NCI-H2107 treated with DMSO at 0.1 percent for 48 hours (cell line): Measurements from ENCODE around the gene CORIN.
"Not testable (repeated sequence)": the region's sequence is repeated elsewhere in the genome, so short reads cannot be mapped to it uniquely, and the experiment has no call there.

Experiments
- DNase-seq: peaks from one replicate; lab custom pipeline; 2025; ENCODE audit not compliant: unreplicated experiment; lab: John Stamatoyannopoulos, UW

The CORIN gene

GRCh38 chr4:47692691-47693090, 145.2 kb downstream of the CORIN start:
- no peak for DNase-seq

- not testable (repeated sequence) for DNase-seq
Observed at GRCh38 chr4:47691757-47692383, 146.0 kb downstream of the CORIN start.

DNA sequence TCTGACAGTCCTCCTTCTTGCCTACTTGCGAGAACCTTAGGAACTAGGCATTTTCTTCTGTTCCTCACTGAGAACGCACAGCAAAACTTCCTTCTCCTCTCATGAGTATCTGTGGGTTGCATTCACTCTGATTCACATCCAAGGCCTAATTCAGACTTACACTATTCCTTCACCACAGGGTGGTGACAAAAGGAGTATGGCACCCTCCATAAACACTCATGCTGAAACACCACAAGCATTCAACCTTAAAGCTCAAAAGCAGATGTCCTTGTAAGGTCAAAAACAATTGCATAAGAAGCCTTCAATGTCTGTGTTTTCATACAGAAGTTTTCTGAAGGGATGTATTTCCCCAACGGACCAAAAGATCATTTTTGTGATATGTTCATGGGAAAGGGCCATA, 147.3 kb downstream of the CORIN start:
- no peak for DNase-seq

DNA sequence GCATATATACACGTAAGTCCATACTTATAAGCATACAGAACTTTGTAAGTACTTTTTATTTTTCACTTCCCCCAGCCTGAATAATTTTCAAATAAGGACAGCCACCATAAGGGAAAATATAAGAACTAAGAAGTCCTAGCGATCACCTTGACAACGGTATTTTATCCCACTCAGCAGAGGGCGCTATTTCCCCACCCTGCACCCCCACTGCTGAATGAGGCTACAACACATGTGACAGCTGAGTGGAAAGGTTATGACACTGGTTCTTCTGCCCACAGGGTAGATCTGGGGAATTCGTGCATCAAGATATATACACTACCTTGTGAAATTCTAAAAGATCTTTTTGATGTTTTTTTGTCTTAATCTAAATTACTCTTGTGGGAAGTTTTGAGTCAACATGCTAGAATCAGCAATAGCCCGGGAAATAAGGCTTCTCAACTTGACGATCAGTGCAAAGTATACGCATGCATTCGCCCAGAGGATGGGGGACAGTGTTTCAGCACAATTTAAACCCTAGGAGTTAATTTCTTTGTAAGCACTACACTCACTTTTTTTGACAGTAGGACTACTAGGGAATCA, 151.5 kb downstream of the CORIN start:
- no peak for DNase-seq

- no peak for DNase-seq
Observed at GRCh38 chr4:47675806-47676205, 162.1 kb downstream of the CORIN start.

GRCh38 chr4:47674144-47674543, 163.7 kb downstream of the CORIN start:
- no peak for DNase-seq

- DNase-seq = no peak
Observed at GRCh38 chr4:47672696-47673095, 165.2 kb downstream of the CORIN start.

DNA sequence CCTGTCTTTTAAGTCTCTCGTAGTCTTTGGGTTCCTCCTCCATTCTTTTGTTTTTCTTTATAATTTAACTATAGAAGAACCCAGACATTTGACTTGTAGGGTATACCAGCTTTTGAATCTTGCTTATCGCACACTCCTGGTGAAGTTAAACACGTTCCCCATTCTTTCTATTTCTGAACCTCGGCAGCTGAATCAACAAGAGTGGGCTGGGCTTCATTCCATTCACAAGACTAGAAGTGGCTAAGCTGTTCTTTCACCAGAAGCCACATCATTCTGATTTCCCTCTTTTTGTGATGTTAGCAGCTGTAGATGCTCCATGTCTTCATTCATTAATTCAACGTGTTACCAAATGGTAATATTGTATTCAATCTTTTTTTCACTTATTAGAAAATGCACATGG, 167.9 kb downstream of the CORIN start:
- DNase-seq = peak; percentile 6

DNA sequence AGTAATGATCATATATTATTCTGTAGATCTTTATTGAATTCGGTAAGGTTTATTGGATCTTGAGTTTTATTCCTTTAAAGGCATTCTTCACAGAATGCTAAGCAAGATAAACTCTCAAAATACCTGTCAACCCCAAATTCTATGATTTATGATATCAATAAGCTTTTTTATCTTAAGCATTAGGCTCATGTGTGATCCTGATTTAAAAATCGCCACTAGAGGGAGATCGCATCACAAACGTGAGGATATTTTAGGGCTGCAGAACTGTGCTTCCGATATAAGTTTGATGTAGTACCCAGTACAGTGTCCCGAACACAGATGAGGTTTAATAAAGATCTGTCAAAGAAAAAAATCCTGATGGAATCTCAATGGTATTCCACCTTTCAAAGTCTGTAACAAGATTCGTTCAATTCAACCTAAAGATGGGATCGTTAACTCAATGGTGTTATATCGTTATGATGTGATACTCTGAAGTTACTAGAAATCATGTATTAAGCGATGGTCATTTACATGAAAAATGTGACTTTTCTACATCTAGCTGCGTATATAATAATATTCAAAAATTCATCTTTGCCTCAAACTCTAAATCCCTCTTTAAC, 169.0 kb downstream of the CORIN start:
- no peak for DNase-seq

DNA sequence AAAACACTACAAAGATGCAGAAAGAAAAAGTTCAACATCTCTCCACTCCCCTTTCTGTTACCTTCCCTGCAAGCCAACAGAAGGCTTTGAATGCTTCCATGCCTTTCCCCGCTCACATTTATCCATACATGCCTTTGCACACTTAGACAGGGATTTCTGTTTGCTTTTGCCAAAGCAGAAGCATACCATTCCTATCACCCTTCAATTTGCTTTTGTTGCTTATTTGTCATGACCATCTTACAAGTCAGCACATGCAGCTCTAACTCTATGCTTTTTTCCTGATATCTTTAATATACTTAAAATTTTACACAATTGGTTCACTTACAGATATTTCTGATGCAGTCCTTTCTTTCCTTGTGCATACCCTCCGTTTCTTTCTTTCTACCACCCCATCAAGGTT, 169.6 kb downstream of the CORIN start:
- no peak for DNase-seq

DNA sequence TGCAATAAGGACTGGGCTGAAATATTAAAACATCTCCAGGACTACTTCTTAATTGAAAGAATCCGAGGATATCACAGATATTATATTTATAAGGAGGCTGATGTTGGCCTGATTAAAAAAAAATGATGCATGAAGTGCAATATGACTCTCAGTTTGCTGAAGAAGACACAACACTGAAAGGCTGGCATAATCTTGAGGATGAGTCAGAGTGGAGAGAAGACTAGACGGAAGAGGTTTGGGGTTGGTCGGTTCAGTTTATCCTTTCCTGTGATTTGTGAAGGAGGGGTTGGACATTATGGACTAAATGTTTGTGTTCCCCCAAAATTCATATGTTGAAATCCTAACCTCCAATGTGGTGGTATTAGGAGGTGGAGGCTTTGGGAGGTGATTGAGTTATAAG, 170.3 kb downstream of the CORIN start:
- no peak for DNase-seq

- no peak for DNase-seq
Observed at GRCh38 chr4:47664051-47664826, 173.6 kb downstream of the CORIN start.

DNA sequence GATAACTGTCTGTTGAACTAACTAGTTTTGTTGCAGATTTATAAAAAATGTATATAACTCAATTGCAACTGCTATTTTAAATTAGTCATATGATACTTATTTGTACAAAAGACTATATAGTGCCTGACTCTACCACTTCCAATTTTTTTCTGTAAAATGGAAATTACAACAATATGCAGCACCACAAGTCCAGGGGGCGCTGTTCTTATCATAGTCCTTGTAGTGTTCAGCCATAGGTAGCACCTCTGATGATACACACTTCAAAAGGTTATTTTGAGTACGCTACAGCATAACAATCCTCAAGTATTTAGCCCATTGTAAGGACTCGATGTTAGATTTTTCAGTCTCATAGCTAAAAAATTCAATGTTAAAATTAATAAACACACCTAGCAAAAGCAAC, 174.9 kb downstream of the CORIN start:
- no peak for DNase-seq

GRCh38 chr4:47661741-47662140, 176.1 kb downstream of the CORIN start:
- no peak for DNase-seq

DNA sequence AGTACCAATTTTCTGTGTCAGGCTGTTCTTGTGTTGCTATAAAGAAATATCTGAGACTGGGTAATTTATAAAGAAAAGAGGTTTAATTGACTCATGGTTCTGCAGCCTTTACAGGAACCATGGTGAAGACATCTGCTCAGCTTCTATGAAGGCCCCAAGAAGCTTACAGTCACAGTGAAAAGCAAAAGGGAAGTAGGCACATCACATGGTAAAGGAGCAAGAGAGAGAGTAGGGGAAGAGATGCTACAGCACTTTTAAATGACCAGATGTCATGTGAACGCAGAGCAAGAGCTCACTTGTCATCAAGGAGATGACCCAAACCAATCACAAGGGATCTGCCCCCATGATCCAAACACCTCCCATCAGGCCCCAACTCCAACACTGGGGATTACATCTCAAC, 178.5 kb downstream of the CORIN start:
- DNase-seq = no peak

DNA sequence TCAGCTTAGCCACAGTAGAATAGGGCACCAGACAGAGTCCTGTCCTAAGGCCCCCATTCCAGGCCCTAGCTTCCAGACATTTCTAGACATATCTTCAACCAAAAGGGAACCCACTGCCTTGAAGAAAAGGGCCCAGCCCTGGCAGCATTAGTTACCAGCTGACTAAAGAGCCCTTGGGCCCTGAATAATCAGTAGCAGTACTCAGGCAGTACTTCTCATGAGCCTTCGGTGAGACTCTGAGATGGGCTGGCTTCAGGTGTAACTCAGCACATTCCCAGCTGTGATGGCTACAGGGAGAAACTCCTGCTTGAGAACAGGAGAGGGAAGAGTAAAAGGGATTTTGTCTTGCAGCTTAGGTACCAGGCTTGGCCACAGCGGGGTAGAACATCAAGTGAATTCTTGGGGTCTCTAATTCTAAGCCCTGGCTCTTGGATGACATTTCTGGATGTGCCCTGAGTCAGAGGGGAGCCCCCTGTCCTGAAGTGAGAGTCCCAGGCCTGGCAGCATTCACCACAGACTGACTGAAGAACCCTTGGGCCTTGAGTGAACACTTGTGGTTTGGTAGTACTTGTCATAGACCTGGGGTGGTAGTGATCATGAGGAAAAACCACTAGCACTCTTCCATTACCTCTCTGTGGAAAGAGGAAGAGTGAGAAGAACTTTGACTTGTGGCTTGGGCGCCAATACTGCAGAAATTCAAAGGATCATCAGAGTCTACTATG, 182.7 kb downstream of the CORIN start:
- DNase-seq = no peak

DNA sequence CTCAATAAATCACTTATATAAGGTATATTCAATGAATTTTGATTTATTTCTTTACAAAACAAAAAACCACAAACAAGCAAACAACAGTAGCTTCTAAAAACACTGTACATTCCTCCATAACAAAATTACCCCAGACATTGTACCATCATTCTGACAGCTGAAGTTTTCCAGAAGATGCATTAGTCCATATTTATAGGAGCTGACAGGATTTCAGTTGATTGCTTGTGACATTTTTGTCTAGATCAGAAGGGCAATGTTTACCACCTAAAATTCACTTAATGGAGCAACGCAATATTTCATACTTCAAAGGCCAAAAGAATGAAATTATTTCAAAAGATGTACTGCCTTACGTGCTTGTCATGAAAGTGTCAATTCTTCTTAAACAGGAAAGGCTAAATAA, 185.8 kb downstream of the CORIN start:
- DNase-seq = no peak

GRCh38 chr4:47651231-47651630, 186.6 kb downstream of the CORIN start:
- DNase-seq = no peak

DNA sequence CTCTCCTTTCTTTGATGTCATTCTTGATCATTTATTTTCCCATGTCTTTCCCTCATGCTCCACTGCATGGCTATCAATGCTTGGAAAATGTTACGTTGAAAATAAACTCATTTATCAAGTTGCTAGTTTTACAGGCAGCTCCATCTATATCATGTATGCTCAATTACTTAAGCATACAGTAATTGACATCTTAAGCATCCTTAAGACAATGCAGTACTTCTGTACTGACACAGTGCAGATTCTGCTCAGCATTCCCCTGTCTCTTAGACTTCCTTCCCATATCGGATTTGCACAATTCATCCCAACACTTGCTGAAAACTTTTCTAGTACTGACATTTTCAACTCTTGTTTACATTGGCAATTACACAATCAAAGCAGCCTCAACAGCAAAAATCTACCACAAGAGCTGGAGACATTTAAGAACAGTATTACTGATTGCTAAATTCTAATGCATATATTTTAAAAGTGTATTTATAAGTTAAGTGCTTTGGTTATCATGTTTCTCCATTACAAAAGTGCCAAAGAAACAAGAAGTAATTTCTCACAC, 187.2 kb downstream of the CORIN start:
- no peak for DNase-seq

DNA sequence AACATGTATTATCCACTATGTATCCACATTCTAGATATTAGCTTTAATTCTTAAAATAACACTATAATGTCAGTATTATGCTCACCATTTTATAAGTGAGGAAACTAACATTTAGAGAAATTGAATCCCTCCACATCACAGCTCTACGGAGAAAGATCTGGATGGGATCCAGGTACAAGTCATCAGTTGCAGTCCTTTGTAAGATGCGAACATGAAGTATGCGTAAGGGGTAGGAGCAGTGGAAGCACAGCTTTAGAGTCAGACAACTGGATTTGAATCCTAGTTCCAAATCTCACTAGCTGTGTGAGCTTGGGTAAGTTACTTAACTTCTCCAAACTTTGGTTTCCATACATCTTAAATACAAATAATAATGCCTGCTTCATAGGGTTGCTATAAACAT, 190.3 kb downstream of the CORIN start:
- DNase-seq = no peak

- DNase-seq = no peak
Observed at GRCh38 chr4:47647029-47647428, 190.8 kb downstream of the CORIN start.
